Measurements from ENCODE around the gene TAMALIN.

The TAMALIN gene

GRCh38 chr12:52063981-52064649, 57.4 kb downstream of the TAMALIN start:
- no peak for DNase-seq (ENCODE audit: low read depth)
- H3K4me3 ChIP-seq (ENCODE audit: low read depth, low read length) = no peak overlapping the region
- no peak for TF ChIP-seq CTCF (IDR thresholded peaks at IDR 0.05; ENCODE audit: insufficient read depth, low read depth, low read length, missing control alignments)

Measured in GM12865 (cell line).